OCI-M1 (cell line): Measurements from ENCODE around the gene TMEM229B.

Source experiments
- DNase-seq: peaks from one replicate; lab custom pipeline; 2025; lab: John Stamatoyannopoulos, UW

Gene TMEM229B

DNA sequence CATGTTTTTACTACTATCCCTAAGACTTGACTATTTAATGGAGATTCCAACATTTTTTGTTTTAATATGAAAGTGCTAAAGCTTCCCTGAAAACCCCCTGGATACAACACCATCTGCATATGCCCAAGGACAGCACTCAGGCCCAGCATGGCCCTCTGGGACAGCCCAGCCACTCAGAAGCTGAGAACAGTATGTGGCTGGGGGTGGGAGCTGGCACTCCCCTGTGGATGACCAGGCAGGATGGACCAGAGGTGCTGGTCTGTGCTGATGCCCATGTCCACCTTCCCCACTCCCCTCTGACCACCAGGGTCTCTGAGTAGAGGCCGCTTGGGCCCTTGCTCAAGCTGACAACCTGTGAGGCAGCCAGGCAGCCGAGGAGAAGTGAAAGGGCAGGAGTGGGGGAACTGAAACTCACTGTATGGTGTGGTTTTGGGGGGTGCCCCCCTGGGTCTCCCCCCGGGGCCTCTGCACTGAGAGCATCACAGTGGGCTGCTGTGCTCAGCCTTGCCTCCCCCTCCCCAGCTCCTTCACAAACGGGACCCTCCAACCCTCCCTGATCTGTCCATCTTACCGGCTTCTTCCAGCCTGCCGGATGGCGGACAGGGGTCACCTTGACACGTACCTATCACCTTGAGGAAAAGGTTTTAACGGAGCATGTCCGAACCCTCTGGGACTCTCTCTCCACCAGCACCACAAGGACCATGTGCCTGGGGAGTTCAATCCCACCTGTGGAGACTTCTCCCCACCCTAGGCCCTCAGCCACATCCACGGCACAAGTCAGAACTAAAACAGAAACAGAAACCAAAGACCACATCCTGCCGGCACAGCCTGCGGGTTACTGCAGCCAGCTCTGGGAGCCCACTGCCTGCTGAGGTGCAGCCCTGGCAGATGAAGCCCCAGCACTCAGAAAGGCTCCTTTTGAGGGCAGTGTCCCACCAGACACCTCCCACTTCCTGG is at the start of gene TMEM229B:
TSS of gene TMEM229B (minus strand) at position 785 of the 957 bp plus-strand sequence. CDS start 14,798 bp downstream, outside the sequence.
- DNase-seq: peak; percentile 77

DNA sequence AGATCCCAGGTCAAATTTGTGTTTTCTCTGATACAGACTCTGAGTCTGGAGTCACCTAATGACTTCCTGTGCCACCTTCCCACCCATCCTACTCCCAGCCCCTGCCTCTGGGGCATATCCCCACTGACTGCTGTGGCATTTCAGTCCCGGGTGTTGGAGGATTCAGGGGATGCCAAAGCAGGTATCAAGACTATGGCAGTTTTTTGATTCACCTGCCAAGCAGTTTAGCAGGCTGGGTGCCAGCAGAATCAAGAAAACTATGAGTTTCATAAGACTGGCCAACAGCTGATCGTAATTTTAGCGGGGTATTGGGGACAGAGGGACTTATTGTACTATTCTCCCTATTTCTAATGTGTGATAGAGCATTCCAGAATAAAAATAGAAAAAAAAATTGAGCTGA is 49.2 kb upstream of the TMEM229B start:
- DNase-seq: no peak

- DNase-seq: no peak
These were observed 47.6 kb upstream of the TMEM229B start for GRCh38 chr14:67536087-67536486.

GRCh38 chr14:67533754-67534085 is 45.2 kb upstream of the TMEM229B start:
- DNase-seq: no peak

GRCh38 chr14:67532998-67533753 is 44.7 kb upstream of the TMEM229B start, which contains the start of gene PLEKHH1:
TSS of gene PLEKHH1 (plus strand) at chr14:67533290. CDS start at chr14:67541868, 8,578 bp downstream.
- no peak for DNase-seq

GRCh38 chr14:67532606-67532997 is 44.1 kb upstream of the TMEM229B start:
- DNase-seq: no peak

DNA sequence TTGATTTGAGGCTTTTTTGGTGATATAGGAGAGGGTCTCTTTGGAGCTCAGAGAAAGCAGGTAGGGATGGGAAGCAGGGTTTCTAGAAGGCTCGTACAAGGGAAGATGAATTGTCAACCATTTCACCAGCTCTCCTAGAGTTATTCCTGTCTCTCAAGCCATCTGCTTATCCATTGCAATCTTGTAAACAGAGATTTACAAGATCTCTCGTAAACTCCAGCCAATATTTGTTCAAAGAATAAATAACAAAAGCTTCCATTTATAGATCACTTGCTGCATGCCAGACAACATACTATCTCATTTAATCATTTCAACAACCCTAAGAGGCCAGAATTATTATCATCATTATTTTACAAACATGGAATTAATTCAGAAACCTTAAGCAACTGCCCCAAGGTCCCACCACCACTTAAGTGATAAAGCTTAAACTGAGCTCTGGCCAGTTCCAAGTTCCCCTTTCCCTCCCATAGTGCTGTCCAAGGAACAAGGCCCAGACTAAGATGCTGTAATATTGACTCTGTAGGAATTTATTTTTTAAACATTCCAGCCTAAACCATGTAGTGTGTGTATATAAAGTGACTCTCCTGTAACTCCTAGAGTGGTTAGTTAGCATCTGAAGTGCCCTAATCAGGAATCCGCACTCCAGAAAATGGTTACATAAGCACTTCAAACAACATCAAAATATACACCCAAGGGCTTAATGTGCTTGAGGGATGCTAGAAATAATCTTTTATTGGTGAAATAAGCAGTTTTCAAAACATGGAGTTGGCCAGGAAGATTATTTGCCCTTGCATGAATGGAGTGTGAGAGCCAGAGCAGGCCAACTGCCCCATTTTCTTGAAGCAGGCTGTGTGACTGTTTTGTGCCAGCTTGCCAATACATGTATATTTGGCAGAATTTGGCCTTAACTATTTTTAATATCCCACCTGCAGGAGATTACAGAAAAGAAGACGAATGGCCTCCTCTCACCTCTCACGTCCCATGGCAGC is 41.7 kb upstream of the TMEM229B start:
- DNase-seq: no peak

DNA sequence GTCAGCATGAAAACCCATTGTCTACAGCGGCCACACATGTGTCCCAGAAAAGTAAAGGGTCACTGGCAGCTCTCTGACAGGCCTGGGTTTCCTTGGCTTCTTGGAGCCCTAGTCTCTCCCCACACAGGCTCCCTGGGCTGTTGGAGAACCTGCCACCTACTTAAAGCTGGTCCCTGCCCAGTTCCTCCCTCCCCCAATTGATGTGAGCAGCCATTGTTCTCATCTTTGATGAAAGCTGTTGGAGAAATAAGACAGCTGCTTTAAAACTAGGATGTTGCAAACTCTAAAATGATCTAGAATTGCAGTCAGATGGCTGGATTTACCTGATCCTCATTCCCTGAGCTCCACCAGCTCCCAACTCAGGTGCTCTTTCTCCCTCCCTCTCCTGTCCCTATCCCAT is 39.8 kb upstream of the TMEM229B start:
- no peak for DNase-seq

DNA sequence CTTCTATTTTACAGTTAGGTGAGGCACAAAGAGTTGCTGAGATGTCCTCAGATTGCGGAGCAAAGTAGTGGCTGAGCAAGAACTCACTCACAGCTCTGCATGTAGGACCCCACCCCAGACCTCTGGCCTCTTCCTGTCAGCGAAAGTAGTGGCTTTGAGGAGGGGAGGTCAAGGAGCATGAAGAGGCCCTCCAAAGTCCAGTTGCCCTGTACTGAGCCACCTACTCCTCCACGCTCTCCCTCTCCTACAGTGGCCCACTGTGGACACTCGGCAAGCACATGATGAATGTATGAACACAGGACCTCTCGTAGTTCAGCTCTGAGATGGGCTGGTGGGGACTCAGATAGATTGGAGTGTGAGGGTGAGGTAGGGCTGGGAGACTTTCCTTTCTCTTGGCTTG is 39.2 kb upstream of the TMEM229B start:
- no peak for DNase-seq

DNA sequence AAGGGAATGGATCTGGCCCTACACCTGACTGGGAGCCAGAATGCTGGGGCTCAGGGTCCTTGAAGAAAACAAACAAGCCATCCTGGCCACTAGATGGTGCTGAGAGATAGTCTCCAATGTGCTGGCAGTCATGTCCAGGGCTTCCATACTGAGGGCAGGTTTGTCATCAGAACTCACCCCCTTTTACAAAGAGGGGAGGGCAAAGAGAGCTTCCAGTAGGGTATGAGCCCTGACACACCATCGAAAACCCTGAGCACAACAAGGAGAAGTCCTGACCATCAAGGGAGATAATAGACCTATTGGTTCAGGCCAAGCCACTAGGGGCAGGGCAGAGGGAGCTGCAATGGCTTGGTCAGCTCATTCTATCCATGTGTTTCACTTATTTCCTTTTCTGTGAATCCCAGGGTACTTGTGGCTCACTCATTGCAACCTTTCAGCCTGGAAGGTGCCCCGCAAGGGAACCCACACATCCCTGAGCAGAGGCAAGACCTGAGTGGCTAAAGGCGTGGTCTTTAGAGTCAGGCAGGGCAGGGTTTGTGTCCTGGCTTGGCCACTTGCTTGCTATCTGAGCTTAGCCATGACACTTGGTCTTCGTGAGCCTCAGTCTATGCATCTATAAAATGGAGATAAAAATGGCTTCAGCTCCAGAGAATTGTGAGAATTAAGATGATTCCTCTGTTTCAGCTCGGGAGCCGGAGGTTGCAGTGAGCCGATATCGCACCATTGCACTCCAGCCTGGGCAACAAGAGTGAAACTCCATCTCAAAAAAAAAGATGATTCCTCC is 38.3 kb upstream of the TMEM229B start:
- peak; percentile 55 for DNase-seq

- no peak for DNase-seq
These were observed 37.7 kb upstream of the TMEM229B start for GRCh38 chr14:67526181-67526580.

DNA sequence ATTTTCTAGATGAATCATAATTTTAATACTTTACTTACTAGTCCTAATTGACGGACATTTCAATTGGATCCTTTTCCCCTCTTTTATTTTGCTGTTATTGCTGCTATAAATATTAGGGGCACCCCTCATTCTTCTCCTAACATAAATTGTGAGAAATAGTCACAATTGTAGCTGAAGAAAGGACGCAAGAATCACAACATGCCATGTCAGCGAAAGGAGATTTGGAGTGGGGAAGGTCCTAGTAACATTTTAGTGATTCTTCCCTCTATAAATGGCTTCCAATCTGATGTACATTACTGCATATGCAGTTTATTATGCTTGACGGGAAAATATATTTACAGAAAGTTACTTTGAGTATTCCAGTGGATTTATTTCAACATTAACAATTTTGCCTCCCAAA is 36.9 kb upstream of the TMEM229B start:
- DNase-seq: no peak

- peak; percentile 56 for DNase-seq
These were observed 36.1 kb upstream of the TMEM229B start for GRCh38 chr14:67524634-67524963.

- DNase-seq: no peak
These were observed 35.5 kb upstream of the TMEM229B start for GRCh38 chr14:67523764-67524633.

DNA sequence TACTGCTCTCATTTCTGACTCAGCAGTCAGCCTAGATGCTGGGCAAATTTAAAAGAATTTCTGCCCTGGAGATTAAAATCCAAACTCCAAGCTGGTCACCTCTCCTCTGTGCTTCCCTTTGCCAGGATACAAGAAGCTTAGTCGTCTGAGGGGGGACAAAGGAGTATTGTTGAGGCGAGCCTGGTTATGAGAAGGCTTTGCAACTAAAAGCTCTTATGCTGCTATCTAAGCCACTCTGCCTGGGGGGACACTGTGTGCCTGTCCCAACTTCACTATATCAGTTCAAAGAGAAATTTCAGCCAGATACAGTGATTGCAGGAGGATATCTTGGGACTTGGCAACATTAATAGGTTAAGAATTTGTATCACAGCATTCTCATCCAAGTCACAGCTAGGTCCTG is 33.7 kb upstream of the TMEM229B start:
- DNase-seq: no peak

DNA sequence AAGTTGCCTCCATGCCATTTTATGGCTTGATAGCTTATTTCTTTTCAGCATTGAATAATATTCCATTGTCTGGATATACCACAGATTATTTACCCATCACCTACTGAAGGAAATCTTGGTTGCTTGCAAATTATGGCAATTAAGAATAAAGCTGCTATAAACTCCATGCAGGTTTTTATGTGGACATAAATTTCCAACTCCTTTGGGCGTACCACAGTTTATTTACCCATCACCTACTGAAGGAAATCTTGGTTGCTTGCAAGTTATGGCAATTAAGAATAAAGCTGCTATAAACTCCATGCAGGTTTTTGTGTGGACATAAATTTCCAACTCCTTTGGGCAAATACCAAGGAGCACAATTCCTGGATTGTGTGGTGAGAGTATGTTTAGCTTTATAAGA is 32.0 kb upstream of the TMEM229B start:
- DNase-seq: no peak

- no peak for DNase-seq
These were observed 30.9 kb upstream of the TMEM229B start for GRCh38 chr14:67519406-67519805.

- DNase-seq: no peak
These were observed 28.6 kb upstream of the TMEM229B start for GRCh38 chr14:67517083-67517482.

GRCh38 chr14:67516676-67517075 is 28.2 kb upstream of the TMEM229B start:
- DNase-seq: no peak
